ENCODE data around the gene CDK9. TPM values are rescaled to one million over a fixed set of nuclear protein-coding genes. Genes with fewer than 3 reads are reported as not detected.
"Not testable (repeated sequence)": the region's sequence is repeated elsewhere in the genome, so short reads cannot be mapped to it uniquely, and the experiment has no call there.

Gene CDK9
- 10 to 100 TPM; 63.5 to 84.3 (median 72.4) TPM for polyA plus RNA-seq (ENCODE audit: insufficient read length in 4 of 4)

DNA sequence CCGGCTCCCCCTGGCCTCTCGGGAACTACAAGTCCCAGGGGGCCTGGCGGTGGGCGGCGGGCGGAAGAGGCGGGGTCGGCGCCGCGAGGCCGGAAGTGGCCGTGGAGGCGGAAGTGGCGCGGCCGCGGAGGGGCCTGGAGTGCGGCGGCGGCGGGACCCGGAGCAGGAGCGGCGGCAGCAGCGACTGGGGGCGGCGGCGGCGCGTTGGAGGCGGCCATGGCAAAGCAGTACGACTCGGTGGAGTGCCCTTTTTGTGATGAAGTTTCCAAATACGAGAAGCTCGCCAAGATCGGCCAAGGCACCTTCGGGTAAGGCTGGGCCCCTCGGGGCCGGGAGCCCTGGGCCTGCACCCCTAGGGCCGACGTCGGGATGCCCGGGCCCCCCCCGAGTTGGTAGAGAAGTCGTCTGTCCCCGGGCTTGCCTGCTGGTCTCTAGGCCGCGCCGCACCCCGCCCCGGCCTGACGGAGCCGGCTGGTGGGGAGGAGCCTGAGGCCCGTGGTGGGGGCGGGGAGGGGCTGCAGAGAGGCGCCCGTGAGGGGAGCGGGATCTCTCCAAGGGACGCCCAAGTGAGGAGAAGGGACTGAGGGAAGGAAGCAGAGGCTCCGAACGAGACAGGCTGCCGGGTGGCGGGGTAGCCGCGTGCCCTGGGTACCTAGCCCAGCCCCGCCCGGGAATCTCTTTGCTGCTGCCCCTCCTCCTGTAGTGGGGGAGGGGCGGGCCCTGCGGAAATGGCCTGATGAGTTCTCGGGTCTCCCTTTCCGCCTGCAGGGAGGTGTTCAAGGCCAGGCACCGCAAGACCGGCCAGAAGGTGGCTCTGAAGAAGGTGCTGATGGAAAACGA, at the start of gene CDK9:
Gene CDK9, plus strand, starts transcription at position 102 of the 840 bp plus-strand sequence. Its CDS starts 115 bp downstream, at position 217.
- peak in 1 of 4 donors; percentile 69 for DNase-seq (ENCODE audit: low read depth in 4 of 4, low spot score in 2 of 4)

DNA sequence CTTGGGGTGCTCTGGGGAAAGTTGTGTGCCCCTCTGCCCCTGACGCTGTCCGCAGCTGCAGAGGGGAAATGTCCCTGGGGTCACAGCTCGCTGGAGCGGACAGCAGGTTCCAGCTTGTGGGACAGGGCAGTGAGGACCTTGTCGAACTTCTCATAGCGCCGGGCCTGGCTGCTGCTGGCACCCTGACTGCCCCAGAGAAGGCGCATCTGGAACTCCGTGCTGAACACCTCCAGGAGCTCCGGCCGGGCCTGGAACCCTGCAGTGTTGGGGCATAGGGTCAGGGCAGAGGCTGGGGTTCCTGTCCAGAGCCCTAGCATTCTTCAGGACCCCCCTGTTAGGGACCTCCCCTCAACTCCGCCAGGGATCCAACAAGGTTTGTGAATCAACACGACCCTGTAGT, 47.2 kb upstream of the CDK9 start:
- no peak for DNase-seq (ENCODE audit: low read depth in 4 of 4, low spot score in 2 of 4)

DNA sequence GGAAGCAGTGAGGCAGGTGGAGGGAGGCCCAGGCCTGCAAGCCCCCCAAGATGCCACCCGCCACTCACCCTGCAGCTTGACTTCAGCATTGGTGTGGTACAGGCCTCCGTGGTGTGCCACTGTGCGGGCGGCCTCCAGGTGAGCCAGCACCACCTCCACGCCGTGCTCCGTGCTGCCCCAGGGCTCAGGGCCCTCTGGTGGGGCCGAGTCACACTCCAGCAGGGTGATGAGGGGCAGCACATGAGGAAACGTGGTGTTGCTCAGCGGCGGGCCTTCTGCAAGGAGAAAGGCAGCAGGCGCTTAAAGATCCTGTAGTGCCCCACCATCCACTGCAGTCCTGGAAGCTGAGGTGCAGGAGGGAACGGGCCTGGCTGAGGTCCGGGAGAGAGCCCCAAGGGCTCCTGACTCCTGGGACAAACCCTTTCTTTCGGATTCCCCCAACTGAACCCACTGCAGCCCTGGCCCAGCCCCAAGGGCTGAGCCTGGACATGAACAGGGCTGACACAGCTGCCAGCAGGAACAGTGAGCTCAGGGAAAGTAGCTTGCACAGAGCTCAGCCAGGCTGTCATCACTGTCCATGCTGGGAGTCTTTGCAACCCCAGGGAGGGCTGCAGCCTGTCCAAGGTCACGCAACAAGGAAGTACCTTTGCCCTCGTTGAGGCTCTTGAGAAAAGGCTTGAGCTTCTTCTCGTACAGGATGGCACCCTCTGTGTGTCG, 46.1 kb upstream of the CDK9 start:
- no peak for DNase-seq (ENCODE audit: low read depth in 4 of 4, low spot score in 2 of 4)

DNA sequence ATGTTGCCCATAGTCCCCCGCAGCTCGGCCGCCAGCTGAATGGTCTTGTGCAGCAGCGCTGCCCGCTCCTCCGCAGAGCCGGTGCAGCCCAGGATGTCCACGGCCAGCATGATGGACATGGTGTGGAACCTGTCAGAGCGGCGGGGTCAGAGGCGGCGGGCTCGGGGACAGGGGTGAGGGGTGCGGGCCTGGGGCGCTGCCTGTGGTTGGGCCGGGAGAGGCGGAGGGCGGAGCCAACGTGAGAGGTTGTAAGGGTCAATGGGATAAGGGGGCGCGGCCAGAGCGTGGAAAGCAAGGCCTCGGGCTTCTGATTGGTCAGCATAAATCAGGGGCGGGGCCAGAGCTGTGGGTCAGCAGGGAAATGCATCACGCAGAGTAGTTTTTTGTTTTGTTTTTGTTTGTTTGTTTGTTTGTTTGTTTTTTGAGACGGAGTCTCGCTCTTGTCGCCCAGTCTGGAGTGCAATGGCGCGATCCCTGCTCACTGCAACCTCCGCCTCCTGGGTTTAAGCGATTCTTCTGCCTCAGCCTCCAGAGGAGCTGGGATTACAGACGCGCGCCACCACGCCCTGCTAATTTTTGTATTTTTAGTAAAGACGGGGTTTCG, 43.9 kb upstream of the CDK9 start:
- DNase-seq (ENCODE audit: low read depth in 4 of 4, low spot score in 2 of 4) = peak in 1 of 4 donors; percentile 52

DNA sequence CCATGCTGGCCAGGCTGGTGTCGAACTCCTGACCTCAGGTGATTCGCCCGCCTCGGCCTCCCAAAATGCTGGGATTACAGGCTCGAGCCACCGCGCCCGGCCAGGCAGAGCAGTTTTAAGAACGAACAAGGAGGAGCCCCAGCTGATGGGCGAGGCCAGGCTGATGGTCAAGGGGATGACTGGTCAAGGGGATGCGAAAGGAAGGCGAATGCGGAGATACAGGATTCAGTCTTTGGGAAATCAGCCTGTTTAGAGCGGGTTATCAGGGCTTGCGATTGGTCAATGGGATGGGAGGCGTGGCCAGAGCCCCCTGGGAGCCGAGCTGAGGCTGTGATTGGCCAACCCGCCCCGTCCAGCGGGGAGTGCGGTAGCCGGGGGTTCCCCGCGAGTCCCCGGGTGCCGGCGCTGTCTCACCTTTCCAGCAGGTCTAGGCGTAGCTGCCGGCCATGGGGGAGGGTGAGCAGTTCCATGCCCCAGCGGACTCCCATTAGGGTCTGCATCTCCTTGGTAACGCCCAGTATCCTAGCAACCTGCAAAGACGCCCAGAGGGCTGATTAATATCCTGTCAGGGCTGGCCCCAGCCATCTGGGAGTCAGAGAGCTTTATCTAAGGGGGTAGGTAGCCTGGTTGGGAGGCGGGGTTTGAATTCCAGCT, 43.3 kb upstream of the CDK9 start:
- DNase-seq (ENCODE audit: low read depth in 4 of 4, low spot score in 2 of 4) = peak; percentile 43 to 76 (median 62)

DNA sequence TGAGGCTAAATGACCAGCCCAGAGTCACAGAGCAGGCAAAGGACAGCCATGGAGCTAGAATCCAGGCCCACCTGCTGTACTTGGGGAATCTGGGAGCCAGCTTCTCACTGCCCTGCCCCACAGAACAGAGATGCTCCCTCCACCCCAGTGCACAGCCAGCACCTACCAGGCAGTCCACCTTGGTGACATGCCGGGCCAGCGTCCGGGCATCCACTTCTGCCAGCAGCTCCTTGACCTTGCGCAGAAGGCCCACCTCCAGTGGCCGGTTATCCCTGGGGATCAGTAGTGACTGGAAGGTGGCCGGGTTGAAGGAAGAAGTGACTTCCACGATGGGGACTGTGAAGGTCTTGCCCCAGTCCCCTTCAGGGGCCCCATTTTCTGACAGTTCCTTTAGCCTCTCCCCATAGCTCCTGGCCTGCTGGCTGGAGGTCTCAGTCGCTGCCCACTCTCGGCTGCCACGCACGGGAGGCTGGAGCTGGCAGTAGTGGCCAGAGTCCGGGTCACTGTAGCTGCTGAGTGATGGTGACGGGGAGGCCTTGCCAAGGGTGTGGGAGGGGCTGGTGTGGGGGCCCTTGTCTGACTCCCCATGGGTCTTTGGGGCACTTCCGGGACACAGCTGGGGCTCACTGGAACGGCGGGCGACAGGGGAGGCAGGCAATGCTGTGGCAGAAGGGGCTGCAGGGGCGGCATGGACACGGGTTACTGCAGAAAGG, 41.3 kb upstream of the CDK9 start:
- DNase-seq (ENCODE audit: low read depth in 4 of 4, low spot score in 2 of 4) = no peak

DNA sequence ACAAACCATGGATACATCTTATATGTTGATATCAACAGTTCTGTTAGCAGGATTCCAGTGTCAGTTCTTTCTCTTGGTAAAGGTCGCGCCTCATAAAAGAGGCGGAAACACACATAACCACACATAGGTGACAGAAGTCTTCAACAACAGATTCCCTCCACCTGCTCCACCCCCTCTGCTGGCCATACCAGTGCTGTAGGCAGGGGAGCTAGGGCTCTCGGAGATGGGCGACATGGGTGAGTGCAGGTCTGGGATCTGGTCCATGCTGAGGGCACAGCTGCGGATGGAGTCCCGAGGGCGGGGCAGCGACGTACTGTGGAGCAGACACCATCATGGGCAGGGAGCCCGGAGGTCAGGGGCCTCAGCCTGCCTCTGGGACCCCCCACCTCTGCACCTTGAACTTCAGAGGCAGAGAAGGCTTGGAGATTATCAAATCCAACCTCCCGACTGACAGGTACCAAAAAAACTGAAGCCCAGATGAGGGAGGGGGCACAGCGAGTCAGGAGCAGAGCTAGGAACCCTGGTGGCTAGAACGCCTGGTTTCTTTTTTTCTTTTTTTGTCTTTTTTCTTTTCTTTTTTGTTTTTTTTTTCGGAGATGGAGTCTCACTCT, 38.8 kb upstream of the CDK9 start:
- no peak for DNase-seq (ENCODE audit: low read depth in 4 of 4, low spot score in 2 of 4)

DNA sequence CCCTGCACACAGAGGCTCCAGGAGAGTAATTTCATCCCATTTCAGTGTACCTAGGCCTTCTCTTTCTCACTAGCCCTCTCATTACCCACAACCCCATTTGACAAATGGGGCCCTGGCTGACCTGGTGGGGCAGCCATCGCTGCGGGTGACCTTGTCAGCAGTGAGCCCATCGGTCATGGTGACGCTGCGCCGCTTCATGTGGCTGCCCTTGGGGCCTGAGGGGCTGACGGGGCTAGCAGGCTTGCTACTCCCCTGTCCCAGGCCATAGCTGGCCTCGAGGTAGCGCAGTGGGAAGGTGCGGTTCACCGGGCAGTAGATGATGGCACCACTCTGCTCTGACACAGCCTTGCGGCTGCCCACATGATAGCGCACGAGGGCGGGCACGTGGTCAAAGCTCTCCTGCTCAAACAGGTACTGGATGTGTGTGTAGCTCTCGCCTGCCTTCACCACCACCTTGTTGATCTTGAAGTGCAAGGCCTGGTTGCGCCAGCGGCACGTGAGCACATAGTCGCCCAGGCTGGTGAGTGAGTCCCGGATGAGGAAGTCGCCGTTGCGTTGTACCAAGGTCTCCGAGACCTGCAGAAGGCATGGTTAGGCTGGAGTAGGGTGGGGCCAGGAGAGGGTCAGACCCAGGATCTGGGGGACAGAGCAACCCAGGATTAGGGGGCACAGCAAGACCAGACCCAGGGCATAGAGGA, 36.6 kb upstream of the CDK9 start:
- DNase-seq (ENCODE audit: low read depth in 4 of 4, low spot score in 2 of 4) = no peak

DNA sequence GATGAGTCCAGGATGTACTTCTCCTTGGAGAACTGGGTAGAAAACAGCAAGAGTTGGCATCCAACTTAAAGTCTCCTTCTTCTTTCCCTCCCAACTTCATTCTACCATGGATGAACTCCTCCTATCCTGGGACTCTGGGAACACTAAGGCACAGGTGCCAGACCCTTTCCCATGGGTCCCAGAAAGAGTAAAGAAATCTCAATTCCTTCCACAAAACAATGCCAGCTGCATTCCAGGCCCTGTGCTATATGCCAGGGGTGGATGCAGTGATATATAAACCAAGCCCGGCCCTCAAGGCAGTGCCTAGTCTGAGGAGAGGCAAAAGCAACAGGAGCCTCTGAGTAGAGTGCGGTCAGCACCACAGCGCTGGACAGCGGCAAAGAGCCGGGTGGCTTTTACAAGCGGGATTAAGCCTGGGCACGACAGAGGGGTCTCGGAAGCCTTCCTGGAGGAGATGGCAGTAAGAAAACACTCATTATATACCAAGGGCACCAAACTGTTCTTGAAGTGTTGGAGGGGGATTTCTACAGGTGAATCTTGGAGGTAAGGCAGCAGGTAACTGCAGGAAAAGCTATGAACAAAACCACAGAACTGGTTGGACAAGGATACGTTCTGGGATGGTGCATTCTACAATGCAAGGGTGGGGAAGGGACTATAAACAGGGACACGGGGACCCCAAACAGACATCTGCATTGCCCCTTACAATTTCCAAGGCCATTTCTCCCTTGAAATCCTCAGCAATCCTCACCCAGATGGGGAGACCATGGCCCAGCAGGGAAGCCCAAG, 34.4 kb upstream of the CDK9 start:
- DNase-seq (ENCODE audit: low read depth in 4 of 4, low spot score in 2 of 4) = no peak

DNA sequence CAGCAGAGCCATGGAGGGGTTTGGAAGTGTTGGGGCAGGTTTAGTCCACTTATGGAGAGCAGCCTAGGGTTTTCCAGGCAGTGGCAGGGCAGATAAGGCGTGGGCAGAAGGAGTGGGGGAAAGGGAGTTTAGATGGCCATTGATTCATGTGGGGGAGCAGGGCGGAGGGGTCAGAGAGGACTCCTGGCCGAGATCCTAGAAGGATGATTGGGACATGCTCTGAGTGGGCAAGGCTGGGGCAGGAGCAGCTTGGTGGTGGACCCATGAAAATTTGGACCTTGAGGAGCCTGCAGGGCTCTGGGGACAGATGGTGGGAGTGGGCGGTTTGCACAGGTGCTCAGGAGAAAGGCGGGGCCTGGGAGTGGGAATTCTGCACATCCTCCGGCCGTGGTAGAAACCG, 32.7 kb upstream of the CDK9 start:
- DNase-seq (ENCODE audit: low read depth in 4 of 4, low spot score in 2 of 4) = no peak

DNA sequence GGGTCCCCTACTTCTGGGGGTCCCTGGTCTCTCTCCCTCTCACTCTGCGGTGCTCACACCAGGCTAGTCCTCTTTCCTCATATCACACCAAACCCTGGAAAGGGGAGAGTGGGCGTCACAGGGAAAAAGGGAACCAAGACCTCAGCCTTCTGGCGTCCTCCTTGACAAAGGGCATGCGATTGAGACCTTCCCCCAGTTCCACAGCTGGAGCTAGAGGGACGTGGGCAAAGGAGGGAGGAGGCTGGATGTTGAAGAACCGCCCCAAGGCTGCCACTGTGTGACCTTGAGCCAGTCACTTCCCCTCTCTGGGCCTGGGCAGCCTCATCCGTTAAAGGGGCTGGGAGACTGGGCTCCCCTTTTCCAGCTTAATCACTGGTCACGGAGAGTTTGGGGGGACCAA, 32.2 kb upstream of the CDK9 start:
- DNase-seq (ENCODE audit: low read depth in 4 of 4, low spot score in 2 of 4) = no peak

DNA sequence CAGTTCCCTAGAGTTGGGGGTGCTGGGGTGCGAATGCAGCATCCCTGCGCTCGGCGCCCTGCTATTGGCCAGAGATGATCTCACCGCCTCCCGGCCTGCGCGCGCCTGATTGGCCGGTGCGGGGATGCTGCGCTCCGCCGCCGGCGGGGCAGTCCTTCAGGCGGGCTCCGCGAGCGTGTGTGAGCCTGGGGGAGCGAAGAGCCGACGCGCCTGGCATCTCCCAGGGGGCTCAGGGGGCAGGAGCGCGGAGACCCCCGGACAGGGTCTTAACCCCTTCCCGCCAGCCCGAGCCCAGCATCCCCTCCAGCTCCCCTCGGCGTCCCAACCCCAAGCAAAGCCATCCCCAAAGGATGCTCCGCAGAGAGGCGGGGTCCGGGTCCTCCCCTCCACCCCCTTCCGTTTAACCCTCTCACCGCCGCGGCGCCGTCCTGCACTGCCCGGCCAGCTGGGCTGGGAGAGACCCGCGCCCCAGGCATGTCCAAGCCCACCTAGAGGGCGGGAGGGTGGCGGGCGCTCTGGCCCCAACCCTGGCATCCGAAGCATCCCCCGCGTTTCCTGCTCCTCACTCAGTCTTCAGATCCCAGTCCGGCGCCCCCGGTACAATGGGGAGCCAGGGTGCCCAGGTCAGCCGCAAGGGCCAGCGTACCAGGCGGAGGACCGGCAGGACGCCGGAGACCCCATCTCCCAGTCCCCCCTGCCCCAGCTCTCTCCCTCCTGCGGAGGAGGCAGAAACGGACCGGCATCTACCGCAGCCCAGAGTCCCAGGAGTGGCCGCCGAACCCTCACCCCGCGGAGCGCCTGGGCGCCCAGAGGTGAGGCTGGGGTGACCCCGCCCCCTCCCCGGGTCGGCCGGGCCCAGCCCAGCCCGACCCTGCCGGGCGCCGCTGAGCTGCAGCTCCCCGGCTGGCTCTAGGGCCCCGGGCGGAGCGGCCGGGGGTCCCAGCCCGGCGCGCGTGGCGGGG, 31.5 kb upstream of the CDK9 start:
- DNase-seq (ENCODE audit: low read depth in 4 of 4, low spot score in 2 of 4) = no peak

DNA sequence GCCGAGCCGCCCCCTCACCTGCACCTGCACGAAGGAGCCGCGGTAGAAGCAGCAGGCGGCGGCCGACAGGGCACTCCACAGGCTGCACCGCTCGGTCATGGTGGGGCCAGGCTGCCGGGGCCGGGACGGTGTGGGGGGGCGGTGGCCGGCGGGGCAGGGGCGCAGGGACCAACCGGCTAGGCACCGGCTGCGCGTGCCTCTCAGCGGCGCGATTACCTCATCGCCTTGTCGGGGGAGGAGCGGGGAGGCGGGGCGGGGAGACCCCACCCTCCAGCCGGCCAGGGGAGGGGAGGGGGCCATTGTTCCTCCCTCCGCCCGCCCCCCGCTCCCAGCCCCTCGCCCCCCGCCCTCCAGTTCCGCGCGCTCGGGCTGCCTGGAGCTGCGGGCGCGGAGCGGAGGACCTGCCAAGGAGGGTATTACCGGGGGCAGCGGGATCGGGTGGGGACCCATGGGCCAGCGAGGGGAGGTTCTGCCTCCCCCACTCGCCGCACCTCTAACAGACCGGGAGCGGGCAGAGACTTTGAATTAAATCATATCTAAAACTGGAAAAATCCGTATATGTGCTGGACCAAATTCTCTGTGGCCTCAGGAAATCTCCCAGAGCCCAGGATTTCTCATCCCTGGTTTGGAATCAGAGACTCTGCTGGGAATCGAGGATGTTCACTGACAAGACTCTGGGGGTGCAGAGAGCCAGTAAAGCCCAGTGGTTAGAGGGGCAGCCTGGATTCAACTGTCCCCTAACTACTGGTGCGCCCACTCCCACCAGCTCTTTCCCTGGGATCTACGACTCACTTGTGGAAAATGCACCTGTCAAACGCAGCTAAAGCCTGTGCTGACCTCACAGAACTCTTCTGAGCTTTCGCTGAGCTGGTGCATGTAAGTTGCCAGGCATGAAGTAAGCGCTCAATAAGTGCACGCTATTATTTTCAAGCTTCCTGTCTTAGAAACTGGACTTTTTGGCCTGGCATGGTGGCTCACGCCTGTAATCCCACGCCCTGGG, 30.5 kb upstream of the CDK9 start:
- DNase-seq (ENCODE audit: low read depth in 4 of 4, low spot score in 2 of 4) = no peak

DNA sequence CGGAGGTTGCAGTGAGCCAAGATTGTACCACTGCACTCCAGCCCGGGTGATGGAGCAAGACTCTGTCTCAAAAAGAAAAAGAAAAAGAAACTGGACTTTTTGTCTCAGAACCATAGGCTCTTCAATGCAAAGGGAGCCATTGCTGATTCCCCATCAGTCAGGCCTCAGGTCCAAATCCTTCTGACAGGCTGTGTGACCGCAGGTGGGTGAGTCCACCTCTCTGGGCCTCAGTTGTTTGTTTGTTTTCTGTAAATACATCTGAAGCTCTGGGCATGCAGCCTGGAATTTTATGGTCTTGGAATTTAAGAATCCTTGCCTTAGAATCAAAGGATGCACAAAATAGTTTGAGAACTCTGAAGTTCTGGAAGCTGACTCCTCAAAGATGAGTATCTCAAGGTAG, 29.6 kb upstream of the CDK9 start:
- no peak for DNase-seq (ENCODE audit: low read depth in 4 of 4, low spot score in 2 of 4)

DNA sequence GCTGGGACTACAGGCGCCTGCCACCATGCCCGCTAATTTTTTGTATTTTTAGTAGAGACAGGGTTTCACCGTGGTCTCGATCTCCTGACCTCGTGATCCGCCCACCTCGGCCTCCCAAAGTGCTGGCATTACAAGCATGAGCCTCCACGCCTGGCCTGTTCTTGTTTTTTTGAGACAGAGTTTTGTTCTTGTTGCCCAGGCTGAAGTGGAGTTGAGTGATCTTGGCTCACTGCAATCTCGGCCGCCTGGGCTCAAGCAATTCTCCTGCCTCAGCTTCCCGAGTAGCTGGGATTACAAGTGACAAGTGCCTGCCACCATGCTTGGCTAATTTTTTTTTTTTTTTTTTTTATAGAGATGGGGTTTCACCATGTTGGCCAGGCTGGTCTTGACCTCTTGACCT, 29.1 kb upstream of the CDK9 start:
- not testable (repeated sequence) for DNase-seq (ENCODE audit: low read depth in 4 of 4, low spot score in 2 of 4)

DNA sequence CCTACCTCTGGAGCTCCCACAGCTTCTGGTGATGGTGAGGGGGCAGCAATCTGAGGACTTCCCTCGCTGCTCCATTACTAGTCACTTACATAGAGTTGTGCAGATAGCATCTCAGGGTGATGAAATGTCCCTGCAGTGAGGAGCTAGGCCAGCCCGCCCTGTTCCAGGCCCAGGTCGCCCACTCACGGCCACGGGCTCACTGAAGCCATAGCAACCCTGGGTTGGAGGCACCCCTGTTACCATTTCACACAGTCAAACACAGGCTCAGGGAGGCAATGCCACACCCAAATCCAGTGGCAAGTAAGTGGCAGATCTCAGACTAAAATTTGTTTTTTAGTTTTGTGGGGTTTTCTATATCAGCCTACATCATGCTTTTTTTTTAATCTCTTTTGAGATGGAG, 27.0 kb upstream of the CDK9 start:
- DNase-seq (ENCODE audit: low read depth in 4 of 4, low spot score in 2 of 4) = no peak
